ENCODE measurements around the gene ZNF48. TPM values are rescaled to one million over a fixed set of nuclear protein-coding genes. Genes with fewer than 3 reads are reported as not detected.
A peak's percentile ranks its signal among the peaks of the same experiment; 100 is the strongest.

The ZNF48 gene
- total RNA-seq, 4 donors from 2014 or later = 5.5 to 7.5 (median 7.3) TPM

GRCh38 chr16:30372725-30373124 is 22.5 kb upstream of the ZNF48 start:
- no peak for TF ChIP-seq POLR2A (IDR thresholded peaks at IDR 0.05)
- H3K4me1 ChIP-seq = peaks cover 0 to 35% (median 22%) of the 10 kb centered on the region in 4 donors
- no peaks in the 10 kb centered on the region for H3K36me3 ChIP-seq
- WGBS, 2 donors = 89 to 93% methylated on average over 5 of the region's 5 CpGs
- H3K9me3 ChIP-seq = no peaks in the 10 kb centered on the region
- H3K27me3 ChIP-seq = no peaks in the 10 kb centered on the region
- H3K27ac ChIP-seq = no peak overlapping the region
- no peak for DNase-seq (ENCODE audit: low spot score in 2 of 2)
- no peak overlapping the region for H3K4me3 ChIP-seq

DNA sequence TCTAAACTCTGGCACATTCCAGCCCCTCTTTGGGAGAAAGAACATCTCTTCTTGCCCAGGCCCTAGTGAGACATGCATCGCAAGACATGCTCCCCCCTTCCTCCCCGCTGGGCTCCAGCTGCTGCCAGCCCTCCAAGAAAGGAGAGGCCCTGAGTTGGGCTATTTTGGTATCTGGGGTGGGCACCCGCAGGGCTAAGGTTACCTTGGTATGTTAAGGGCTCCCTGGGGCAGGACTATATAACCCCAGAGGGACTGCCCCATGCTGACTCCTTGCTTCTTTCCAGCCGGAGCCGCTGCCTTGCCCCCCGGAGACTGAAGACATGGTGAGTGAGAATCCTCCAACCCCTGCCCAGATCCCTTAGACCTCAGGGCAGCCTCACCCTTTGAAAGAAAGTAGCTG is 20.7 kb upstream of the ZNF48 start, which contains the start of gene MYL11:
Gene MYL11 (plus strand): TSS at position 265 of the 400 bp plus-strand sequence. CDS start 56 bp downstream, at position 321.
- no peaks in the 10 kb centered on the region for H3K27me3 ChIP-seq
- no peak within 1 kb of the TSS for H3K4me3 ChIP-seq
- H3K27ac ChIP-seq = no peak within 1 kb of the TSS
- WGBS, 2 donors = 71 to 76% methylated on average over 6 of the region's 6 CpGs
- no peaks in the 10 kb centered on the region for H3K36me3 ChIP-seq
- TF ChIP-seq CTCF (IDR thresholded peaks at IDR 0.05) (no peak), EP300 (IDR thresholded peaks at IDR 0.05) (no peak), POLR2A (IDR thresholded peaks at IDR 0.05) (no peak)
- H3K9me3 ChIP-seq = no peaks in the 10 kb centered on the region
- no peak for DNase-seq (ENCODE audit: low spot score in 2 of 2)
- peaks cover 0 to 26% (median 15%) of the 10 kb centered on the region in 4 donors for H3K4me1 ChIP-seq

DNA sequence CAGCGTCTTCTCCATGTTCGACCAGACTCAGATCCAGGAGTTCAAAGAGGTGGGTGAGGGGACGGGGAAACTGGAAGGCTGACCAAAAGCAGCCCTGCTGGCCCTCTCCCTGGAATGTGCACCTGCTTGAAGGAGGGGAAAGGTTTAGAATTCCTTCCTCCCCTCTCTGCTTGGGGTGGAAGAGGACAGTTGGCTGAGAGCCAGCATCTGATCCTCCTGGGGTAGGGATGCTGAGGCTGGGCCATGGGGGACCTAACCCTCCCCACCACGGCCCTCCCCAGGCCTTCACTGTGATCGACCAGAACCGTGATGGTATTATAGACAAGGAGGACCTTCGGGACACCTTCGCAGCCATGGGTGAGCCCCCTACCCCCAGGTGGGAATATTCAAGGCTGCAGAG is 19.4 kb upstream of the ZNF48 start:
- Histone ChIP-seq H3K4me1 (peaks cover 0 to 26% (median 15%) of the 10 kb centered on the region in 4 donors), H3K9me3 (no peaks in the 10 kb centered on the region), H3K27me3 (no peaks in the 10 kb centered on the region), H3K27ac (peak overlapping the region in 1 of 4 donors; percentile 100), H3K36me3 (no peaks in the 10 kb centered on the region), H3K4me3 (no peak overlapping the region)
- TF ChIP-seq CTCF (IDR thresholded peaks at IDR 0.05) (no peak), POLR2A (IDR thresholded peaks at IDR 0.05) (no peak), EP300 (IDR thresholded peaks at IDR 0.05) (no peak)
- DNase-seq (ENCODE audit: low spot score in 2 of 2) = no peak
- 84 to 92% methylated on average over 8 of the region's 8 CpGs for WGBS, 2 donors

- H3K4me1 ChIP-seq = peaks cover 0 to 28% (median 14%) of the 10 kb centered on the region in 4 donors
- no peak for TF ChIP-seq EP300 (IDR thresholded peaks at IDR 0.05)
- TF ChIP-seq CTCF (IDR thresholded peaks at IDR 0.05) = no peak
- TF ChIP-seq POLR2A (IDR thresholded peaks at IDR 0.05) = no peak
- H3K9me3 ChIP-seq = no peaks in the 10 kb centered on the region
- peak overlapping the region; percentile 99 to 100 (median 100) for H3K27ac ChIP-seq
- no peaks in the 10 kb centered on the region for H3K27me3 ChIP-seq
- no peak overlapping the region for H3K4me3 ChIP-seq
- DNase-seq (ENCODE audit: low spot score in 2 of 2) = no peak
- no peaks in the 10 kb centered on the region for H3K36me3 ChIP-seq
- 85 to 88% methylated on average over 8 of the region's 8 CpGs for WGBS, 2 donors
These were observed 18.7 kb upstream of the ZNF48 start for GRCh38 chr16:30376461-30376902.

- no peak for TF ChIP-seq EP300 (IDR thresholded peaks at IDR 0.05)
- TF ChIP-seq POLR2A (IDR thresholded peaks at IDR 0.05) = no peak
- TF ChIP-seq CTCF (IDR thresholded peaks at IDR 0.05) = no peak
- Histone ChIP-seq H3K27ac (peak overlapping the region; percentile 99 to 100 (median 100)), H3K27me3 (no peaks in the 10 kb centered on the region), H3K4me3 (peak overlapping the region; percentile 59 to 89 (median 72)), H3K36me3 (no peaks in the 10 kb centered on the region), H3K4me1 (peaks cover 0 to 29% (median 13%) of the 10 kb centered on the region in 4 donors), H3K9me3 (no peaks in the 10 kb centered on the region)
- DNase-seq (ENCODE audit: low spot score in 2 of 2) = no peak
- WGBS, 2 donors = 37 to 39% methylated on average over 26 to 29 of the region's 29 CpGs
These were observed 18.0 kb upstream of the ZNF48 start for GRCh38 chr16:30377050-30377811.

All from tibial nerve (tissue), 4 donors.